HG03159 (cell line): ENCODE results near the gene ZNF865.

Experiments
- ATAC-seq: cut with Tn5 transposase; IDR thresholded peaks from one replicate; pipeline ENCODE4 v1.9.1; 2021; ENCODE audit warnings: mild to moderate bottlenecking, moderate library complexity; ENCODE audit not compliant: unreplicated experiment

ZNF865 gene

GRCh38 chr19:55603581-55604292 lies 1.7 kb upstream of the ZNF865 start:
- ATAC-seq, result no peak

GRCh38 chr19:55605207-55605636 lies 225 bp upstream of the ZNF865 start:
- ATAC-seq, result peak; percentile 78

- ATAC-seq, result no peak
Observed at GRCh38 chr19:55606471-55606787, 982 bp downstream of the ZNF865 start.

- ATAC-seq, result no peak
Observed at GRCh38 chr19:55606817-55607216, 1.4 kb downstream of the ZNF865 start.

GRCh38 chr19:55609326-55609725 lies 3.9 kb downstream of the ZNF865 start:
- no peak for ATAC-seq

- no peak for ATAC-seq
Observed at GRCh38 chr19:55611300-55611982, 6.0 kb downstream of the ZNF865 start.

- ATAC-seq, result no peak
Observed at GRCh38 chr19:55611983-55612645, 6.7 kb downstream of the ZNF865 start.

GRCh38 chr19:55613396-55613795 lies 7.9 kb downstream of the ZNF865 start:
- ATAC-seq, result no peak

- ATAC-seq, result no peak
Observed at GRCh38 chr19:55613930-55614710, 8.7 kb downstream of the ZNF865 start.

GRCh38 chr19:55614711-55615542 lies 9.5 kb downstream of the ZNF865 start:
- ATAC-seq, result no peak

- ATAC-seq, result no peak
Observed at GRCh38 chr19:55615543-55616394, 10.3 kb downstream of the ZNF865 start.

GRCh38 chr19:55616395-55616875 lies 11.0 kb downstream of the ZNF865 start:
- ATAC-seq, result no peak

GRCh38 chr19:55617426-55617825 lies 12.0 kb downstream of the ZNF865 start:
- ATAC-seq, result no peak

- no peak for ATAC-seq
Observed at GRCh38 chr19:55618426-55618825, 13.0 kb downstream of the ZNF865 start.

GRCh38 chr19:55619286-55619685 lies 13.8 kb downstream of the ZNF865 start:
- ATAC-seq, result no peak

- ATAC-seq, result no peak
Observed at GRCh38 chr19:55620410-55621204, 15.2 kb downstream of the ZNF865 start.

- ATAC-seq, result no peak
Observed at GRCh38 chr19:55621205-55621672, 15.8 kb downstream of the ZNF865 start.

GRCh38 chr19:55621673-55622231 lies 16.3 kb downstream of the ZNF865 start:
- no peak for ATAC-seq
